OCI-LY7 (cell line): Measurements from ENCODE around the gene SLC12A4. TPM values are rescaled to one million over a fixed set of nuclear protein-coding genes. Genes with fewer than 3 reads are reported as not detected.

Source experiments
- BruUV-seq: library from RNA; stranded (reverse); fragments of 400-500 nt; replicated peaks from 2 replicates; lab custom pipeline; 2021; lab: Mats Ljungman, UMichigan
- CTCF ChIA-PET: fragments of 300-600 bp; sonication (Branson Sonifier 250); formaldehyde crosslinking; loops from one replicate; lab custom pipeline; 2022; ENCODE audit warnings: antibody characterized with exemption; ENCODE audit not compliant: unreplicated experiment; lab: Charles Lee
- POLR2A ChIA-PET: fragments of 300-600 bp; sonication (Branson Sonifier 250); formaldehyde crosslinking; loops from one replicate; lab custom pipeline; 2022; ENCODE audit warnings: antibody characterized with exemption; lab: Charles Lee
- DNase-seq: peaks from one replicate; pipeline ENCODE4 v3.0.0-alpha.2; 2015; ENCODE audit warnings: low spot score
- H2AFZ ChIP-seq: fragments of 200-600 bp; sonication (generic), shearing (Covaris generic); 2 replicates; pipeline ENCODE4 v1.6.1; 2014; ENCODE audit warnings: mild to moderate bottlenecking, antibody characterized with exemption, low read length, moderate library complexity
- H3K27ac ChIP-seq: fragments of 200-600 bp; sonication (generic); 2 replicates; pipeline ENCODE4 v1.5.1; 2014; ENCODE audit warnings: mixed run types, low read depth, mild to moderate bottlenecking, moderate library complexity, low read length, inconsistent platforms; ENCODE audit not compliant: poor library complexity, severe bottlenecking
- H3K36me3 ChIP-seq: fragments of 200-600 bp; sonication (generic); 2 replicates; pipeline ENCODE4 v1.6.1; 2014; ENCODE audit warnings: mild to moderate bottlenecking, antibody characterized with exemption, low read length, moderate library complexity, mixed read lengths; ENCODE audit not compliant: insufficient read depth
- H3K4me1 ChIP-seq: fragments of 200-600 bp; sonication (generic); 2 replicates; pipeline ENCODE4 v1.5.1; 2014; ENCODE audit warnings: mild to moderate bottlenecking, low read length; ENCODE audit not compliant: insufficient read depth, poor library complexity, severe bottlenecking
- H3K4me2 ChIP-seq: fragments of 200-600 bp; sonication (generic); 2 replicates; pipeline ENCODE4 v1.6.1; 2014; ENCODE audit warnings: mild to moderate bottlenecking, low read length
- H3K4me3 ChIP-seq: fragments of 200-600 bp; sonication (generic); 2 replicates; pipeline ENCODE4 v1.5.1; 2014; ENCODE audit warnings: mild to moderate bottlenecking, low read depth, low read length; ENCODE audit not compliant: poor library complexity, severe bottlenecking
- H3K79me2 ChIP-seq: fragments of 200-600 bp; sonication (generic); 2 replicates; pipeline ENCODE4 v1.6.1; 2016; ENCODE audit warnings: low read depth, mild to moderate bottlenecking, low read length, moderate library complexity, mixed read lengths; ENCODE audit not compliant: insufficient read depth
- H3K9me2 ChIP-seq: fragments of 200-600 bp; sonication (generic); 2 replicates; pipeline ENCODE4 v1.6.1; 2016; ENCODE audit warnings: mild to moderate bottlenecking, low read length, mixed read lengths; ENCODE audit not compliant: insufficient read depth
- H3K9me3 ChIP-seq: fragments of 200-600 bp; sonication (generic); 2 replicates; pipeline ENCODE4 v1.6.1; 2014; ENCODE audit warnings: mild to moderate bottlenecking, mixed run types, low read length, mixed read lengths
- H4K20me1 ChIP-seq: fragments of 200-600 bp; sonication (generic); 2 replicates; pipeline ENCODE4 v1.6.1; 2014; ENCODE audit warnings: mild to moderate bottlenecking, antibody characterized with exemption, low read length, moderate library complexity, mixed read lengths; ENCODE audit not compliant: insufficient read depth
- CTCF ChIP-seq: fragments of 200-600 bp; sonication (generic); conservative IDR thresholded peaks from 2 replicates; pipeline ENCODE4 v1.5.1; 2014; ENCODE audit warnings: mild to moderate bottlenecking, antibody characterized with exemption, low read length, moderate library complexity, mixed read lengths
- EZH2phosphoT487 ChIP-seq: fragments of 200-600 bp; sonication (generic); IDR thresholded peaks from 2 replicates; pipeline ENCODE4 v1.6.1; 2018; ENCODE audit warnings: low read depth, borderline replicate concordance, mild to moderate bottlenecking, mixed run types, antibody characterized with exemption, low read length, moderate library complexity, mixed read lengths
- intact Hi-C: fragments of 100-400 bp; cut with micrococcal nuclease; formaldehyde crosslinking; loops from one replicate; pipeline ENCODE4 v1.10.0; 2022; ENCODE audit not compliant: unreplicated experiment
- total RNA-seq, 2 experiments: library from RNA; depleted of rRNA in 1 of 2; stranded (reverse); fragments of >200 nt in 1 of 2; shearing (Covaris generic) in 1 of 2; gene quantifications; 2 replicates each; pipeline ENCODE4 v1.2.3, GENCODE V29; 2014 to 2022

The SLC12A4 gene
- total RNA-seq, 2 experiments from 2014 or later: 8.3 to 16.7 TPM

DNA sequence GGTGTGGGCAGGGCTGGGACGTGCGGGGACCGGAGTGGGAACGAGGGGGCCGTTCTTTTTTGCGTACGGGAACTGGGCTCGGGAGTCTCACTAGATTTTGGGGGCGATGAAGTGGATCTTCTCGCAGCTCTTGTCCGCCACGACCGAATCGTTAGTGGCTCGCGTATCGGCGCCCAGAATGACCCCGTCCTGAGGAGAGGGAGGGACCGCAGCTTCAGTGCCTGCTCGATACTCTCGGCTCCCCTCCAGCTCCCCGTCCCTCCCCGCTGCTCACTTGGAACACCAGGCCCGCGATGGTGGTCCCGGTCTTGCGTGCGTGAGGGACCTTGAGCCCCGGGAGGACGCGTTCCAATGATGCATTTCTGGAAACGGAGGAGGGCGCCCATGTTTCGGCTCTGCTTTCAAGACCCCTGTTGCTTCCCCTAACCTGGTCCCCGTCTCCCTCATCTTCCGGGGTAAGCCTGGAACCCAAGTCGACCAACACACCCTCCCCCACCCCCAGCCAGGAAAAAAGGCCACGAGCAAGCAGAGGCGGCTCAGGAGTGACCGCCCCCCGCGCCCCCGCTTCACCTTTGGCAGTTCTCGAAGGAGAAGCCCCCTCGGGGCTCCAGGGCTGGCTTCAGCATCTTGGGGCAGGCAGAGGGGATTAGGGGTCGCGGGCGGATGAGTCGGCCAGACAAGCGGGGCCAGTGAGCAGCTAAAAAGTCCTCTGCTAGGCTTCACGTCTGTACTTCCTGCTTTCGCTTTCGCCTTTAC lies 32.1 kb downstream of the SLC12A4 start, which contains the start of gene PSMB10:
Gene PSMB10 (minus strand): TSS at position 727 of the 756 bp plus-strand sequence. CDS start 101 bp downstream, at position 626.
- peak within 1 kb of the TSS; percentile 90 for H3K27ac ChIP-seq
- POLR2A ChIA-PET: interaction anchor here (0.5 to 1.2 kb wide), 5 partner anchors 33 to 314 kb away, joined by 3 to 7 read pairs (median 5); partner anchors contain the start of genes RANBP10 and TSNAXIP1
- intact Hi-C loops: loop anchor here (2.0 kb wide), 1 partner anchor 104 kb away; no protein-coding TSS in a partner anchor
- H3K4me3 ChIP-seq: peak within 1 kb of the TSS; percentile 74
- CTCF ChIA-PET: interaction anchor here (0.7 kb wide), 1 partner anchor 7 kb away, joined by 3 read pairs; no protein-coding TSS in a partner anchor
- TSS peak; percentile 76 for BruUV-seq
- peaks cover 4% of the 10 kb centered on the region; the same call in 1 of the 2 replicates for H3K79me2 ChIP-seq
- no peaks in the 10 kb centered on the region for H4K20me1 ChIP-seq
- no peak for TF ChIP-seq EZH2phosphoT487
- no peak for TF ChIP-seq CTCF
- H3K9me3 ChIP-seq: no peaks in the 10 kb centered on the region
- peaks cover 32% of the 10 kb centered on the region for H3K4me1 ChIP-seq
- peak within 1 kb of the TSS; percentile 90 for H3K4me2 ChIP-seq
- peaks cover 32% of the 10 kb centered on the region for H3K36me3 ChIP-seq
- DNase-seq: peak; percentile 68
- no peaks in the 10 kb centered on the region for H3K9me2 ChIP-seq
- peak within 1 kb of the TSS; percentile 48; the same call in 1 of the 2 replicates for H2AFZ ChIP-seq

- TF ChIP-seq CTCF: no peak
- no peak for TF ChIP-seq EZH2phosphoT487
- Histone ChIP-seq H3K4me2 (peak overlapping the region; percentile 90), H3K4me3 (peak overlapping the region; percentile 74), H3K9me2 (no peaks in the 10 kb centered on the region), H3K79me2 (peaks cover 4% of the 10 kb centered on the region; the same call in 1 of the 2 replicates), H4K20me1 (no peaks in the 10 kb centered on the region), H3K27ac (peak overlapping the region; percentile 90), H3K9me3 (no peaks in the 10 kb centered on the region), H3K4me1 (peaks cover 31% of the 10 kb centered on the region), H3K36me3 (peaks cover 32% of the 10 kb centered on the region), H2AFZ (peak overlapping the region; percentile 48; the same call in 1 of the 2 replicates)
- DNase-seq: peak; percentile 97
- intact Hi-C loops: loop anchor here (2.0 kb wide), 1 partner anchor 105 kb away; no protein-coding TSS in a partner anchor
- no TSS peak for BruUV-seq
- ChIA-PET CTCF (interaction anchor here (0.6 to 1.0 kb wide), 3 partner anchors 8 to 415 kb away, joined by 3 to 4 read pairs (median 3); no protein-coding TSS in a partner anchor), POLR2A (interaction anchor here (0.6 to 1.2 kb wide), 4 partner anchors 32 to 136 kb away, joined by 3 to 6 read pairs (median 4); partner anchors contain the start of genes RANBP10 and TSNAXIP1)
Observed at GRCh38 chr16:67935402-67936123, 32.9 kb downstream of the SLC12A4 start.
